ENCODE measurements around the gene MED4.

Gene MED4

DNA sequence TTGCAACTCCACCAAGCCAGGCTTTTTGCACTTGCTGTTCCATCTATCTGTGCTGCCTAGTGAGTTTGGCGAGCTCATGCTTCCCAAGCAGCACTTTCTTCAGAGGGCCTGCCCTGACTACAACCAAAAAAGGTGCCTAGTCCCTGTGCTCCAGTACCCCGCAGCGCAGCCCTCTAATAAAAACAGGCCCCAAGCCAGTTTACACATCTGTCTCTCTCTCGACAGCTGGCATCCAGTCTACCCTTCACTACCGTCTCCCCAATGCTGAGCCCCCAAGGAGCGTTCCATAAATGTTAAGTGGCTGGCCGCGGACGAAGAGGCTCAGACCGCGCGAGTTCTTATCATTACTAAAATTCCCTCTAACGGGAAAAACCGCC is 512 bp downstream of the MED4 start:
- Histone ChIP-seq H3K9ac (ENCODE audit: low read depth in 1 of 2, low read length in 2 of 2) (peak overlapping the region; percentile 92 to 93), H3K4me3 (ENCODE audit: low read length in 2 of 2) (peak overlapping the region; percentile 93), H3K27me3 (ENCODE audit: control insufficient read depth in 2 of 2, insufficient read depth in 2 of 2, low read length in 2 of 2) (no peaks in the 10 kb centered on the region), H3K9me3 (ENCODE audit: control insufficient read depth in 2 of 2, low read length in 2 of 2) (no peaks in the 10 kb centered on the region), H3K27ac (ENCODE audit: low read depth in 2 of 2, low read length in 2 of 2) (peak overlapping the region; percentile 55 to 74), H3K36me3 (ENCODE audit: control insufficient read depth in 2 of 2, insufficient read depth in 2 of 2, low read length in 2 of 2) (no peaks in the 10 kb centered on the region), H3K4me1 (ENCODE audit: control insufficient read depth in 2 of 2, insufficient read depth in 2 of 2, low read length in 2 of 2) (peaks cover 10 to 12% of the 10 kb centered on the region in 2 donors)

DNA sequence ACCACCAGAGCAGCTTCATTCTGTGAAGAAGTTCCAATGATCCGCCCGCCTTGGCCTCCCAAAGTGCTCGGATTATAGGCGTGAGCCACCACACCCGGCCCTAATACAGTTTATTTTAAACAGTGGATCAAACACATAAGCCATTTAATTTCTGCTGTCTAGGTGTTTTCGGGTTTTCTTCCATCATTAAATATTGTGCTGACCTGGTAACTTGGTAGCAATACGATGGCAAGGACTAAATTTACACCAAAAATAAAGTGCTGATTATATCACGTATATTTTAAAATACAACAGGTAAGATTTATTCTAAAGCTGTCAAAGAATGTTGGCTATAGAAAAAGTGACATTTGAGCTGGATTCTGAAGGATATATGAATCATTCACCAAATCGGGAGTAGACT is 1.3 kb downstream of the MED4 start:
- Histone ChIP-seq H3K27me3 (ENCODE audit: control insufficient read depth in 2 of 2, insufficient read depth in 2 of 2, low read length in 2 of 2) (no peaks in the 10 kb centered on the region), H3K4me3 (ENCODE audit: low read length in 2 of 2) (peak overlapping the region; percentile 93), H3K9me3 (ENCODE audit: control insufficient read depth in 2 of 2, low read length in 2 of 2) (no peaks in the 10 kb centered on the region), H3K4me1 (ENCODE audit: control insufficient read depth in 2 of 2, insufficient read depth in 2 of 2, low read length in 2 of 2) (peaks cover 10 to 12% of the 10 kb centered on the region in 2 donors), H3K27ac (ENCODE audit: low read depth in 2 of 2, low read length in 2 of 2) (no peak overlapping the region), H3K36me3 (ENCODE audit: control insufficient read depth in 2 of 2, insufficient read depth in 2 of 2, low read length in 2 of 2) (no peaks in the 10 kb centered on the region), H3K9ac (ENCODE audit: low read depth in 1 of 2, low read length in 2 of 2) (no peak overlapping the region)

DNA sequence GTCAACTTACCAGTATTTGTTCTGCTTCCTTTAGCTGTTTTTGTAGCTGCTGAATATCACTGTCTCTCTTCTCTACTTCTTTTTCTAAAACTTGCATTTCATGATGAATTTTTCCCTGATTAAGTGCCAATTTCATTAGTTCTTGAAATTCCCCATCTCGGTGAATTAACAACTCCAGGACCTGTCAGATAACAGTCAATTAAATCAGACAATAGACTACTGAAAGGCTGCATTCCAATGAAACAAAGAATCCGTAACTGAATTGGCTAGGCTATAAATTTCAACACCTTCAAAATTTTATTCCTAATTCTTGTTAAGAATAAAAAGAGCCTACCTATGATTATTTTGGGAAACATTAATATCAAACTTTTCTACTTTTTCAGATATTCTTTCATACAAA is 8.6 kb downstream of the MED4 start:
- Histone ChIP-seq H3K4me1 (ENCODE audit: control insufficient read depth in 2 of 2, insufficient read depth in 2 of 2, low read length in 2 of 2) (no peaks in the 10 kb centered on the region), H3K4me3 (ENCODE audit: low read length in 2 of 2) (no peak overlapping the region), H3K9me3 (ENCODE audit: control insufficient read depth in 2 of 2, low read length in 2 of 2) (no peaks in the 10 kb centered on the region), H3K9ac (ENCODE audit: low read depth in 1 of 2, low read length in 2 of 2) (no peak overlapping the region), H3K27me3 (ENCODE audit: control insufficient read depth in 2 of 2, insufficient read depth in 2 of 2, low read length in 2 of 2) (no peaks in the 10 kb centered on the region), H3K27ac (ENCODE audit: low read depth in 2 of 2, low read length in 2 of 2) (no peak overlapping the region), H3K36me3 (ENCODE audit: control insufficient read depth in 2 of 2, insufficient read depth in 2 of 2, low read length in 2 of 2) (peaks cover 24 to 26% of the 10 kb centered on the region in 2 donors)

- Histone ChIP-seq H3K36me3 (ENCODE audit: control insufficient read depth in 2 of 2, insufficient read depth in 2 of 2, low read length in 2 of 2) (peaks cover 57 to 59% of the 10 kb centered on the region in 2 donors), H3K27ac (ENCODE audit: low read depth in 2 of 2, low read length in 2 of 2) (no peak overlapping the region), H3K9ac (ENCODE audit: low read depth in 1 of 2, low read length in 2 of 2) (no peak overlapping the region), H3K27me3 (ENCODE audit: control insufficient read depth in 2 of 2, insufficient read depth in 2 of 2, low read length in 2 of 2) (no peaks in the 10 kb centered on the region), H3K4me3 (ENCODE audit: low read length in 2 of 2) (no peak overlapping the region), H3K4me1 (ENCODE audit: control insufficient read depth in 2 of 2, insufficient read depth in 2 of 2, low read length in 2 of 2) (no peaks in the 10 kb centered on the region), H3K9me3 (ENCODE audit: control insufficient read depth in 2 of 2, low read length in 2 of 2) (no peaks in the 10 kb centered on the region)
These were observed 13.2 kb downstream of the MED4 start for GRCh38 chr13:48081739-48082138.

- no peak overlapping the region for H3K4me3 ChIP-seq (ENCODE audit: low read length in 2 of 2)
- no peaks in the 10 kb centered on the region for H3K9me3 ChIP-seq (ENCODE audit: control insufficient read depth in 2 of 2, low read length in 2 of 2)
- no peak overlapping the region for H3K9ac ChIP-seq (ENCODE audit: low read depth in 1 of 2, low read length in 2 of 2)
- H3K27ac ChIP-seq (ENCODE audit: low read depth in 2 of 2, low read length in 2 of 2), result no peak overlapping the region
- peaks cover 67 to 69% of the 10 kb centered on the region in 2 donors for H3K36me3 ChIP-seq (ENCODE audit: control insufficient read depth in 2 of 2, insufficient read depth in 2 of 2, low read length in 2 of 2)
- no peaks in the 10 kb centered on the region for H3K4me1 ChIP-seq (ENCODE audit: control insufficient read depth in 2 of 2, insufficient read depth in 2 of 2, low read length in 2 of 2)
- H3K27me3 ChIP-seq (ENCODE audit: control insufficient read depth in 2 of 2, insufficient read depth in 2 of 2, low read length in 2 of 2), result no peaks in the 10 kb centered on the region
These were observed 16.6 kb downstream of the MED4 start for GRCh38 chr13:48078251-48078656.

DNA sequence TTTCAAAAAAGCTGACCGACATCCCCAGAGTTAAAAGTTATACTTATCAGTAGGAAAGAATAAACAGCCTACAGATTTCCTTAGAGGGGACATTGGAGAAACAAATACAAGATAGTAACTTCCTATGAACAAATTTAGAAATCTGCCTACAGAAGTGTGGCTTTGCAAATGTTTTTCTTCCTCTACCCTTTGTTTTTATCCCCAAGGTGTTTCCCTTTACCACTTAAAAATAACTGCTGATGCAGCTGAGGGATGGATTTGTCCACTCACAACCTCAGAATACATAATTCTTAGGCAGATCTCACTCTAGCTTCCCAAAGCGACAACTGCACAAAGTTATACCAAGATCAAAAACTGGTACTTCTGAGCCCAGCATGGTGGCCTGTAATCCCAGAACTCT is 20.9 kb downstream of the MED4 start:
- H3K4me3 ChIP-seq (ENCODE audit: low read length in 2 of 2), result no peak overlapping the region
- H3K27ac ChIP-seq (ENCODE audit: low read depth in 2 of 2, low read length in 2 of 2), result no peak overlapping the region
- H3K4me1 ChIP-seq (ENCODE audit: control insufficient read depth in 2 of 2, insufficient read depth in 2 of 2, low read length in 2 of 2), result no peaks in the 10 kb centered on the region
- H3K36me3 ChIP-seq (ENCODE audit: control insufficient read depth in 2 of 2, insufficient read depth in 2 of 2, low read length in 2 of 2), result peaks cover 66 to 72% of the 10 kb centered on the region in 2 donors
- peaks cover 6 to 18% of the 10 kb centered on the region in 2 donors for H3K9me3 ChIP-seq (ENCODE audit: control insufficient read depth in 2 of 2, low read length in 2 of 2)
- no peak overlapping the region for H3K9ac ChIP-seq (ENCODE audit: low read depth in 1 of 2, low read length in 2 of 2)
- H3K27me3 ChIP-seq (ENCODE audit: control insufficient read depth in 2 of 2, insufficient read depth in 2 of 2, low read length in 2 of 2), result no peaks in the 10 kb centered on the region

GRCh38 chr13:48072787-48073186 is 22.1 kb downstream of the MED4 start:
- Histone ChIP-seq H3K36me3 (ENCODE audit: control insufficient read depth in 2 of 2, insufficient read depth in 2 of 2, low read length in 2 of 2) (peaks cover 57 to 67% of the 10 kb centered on the region in 2 donors), H3K9me3 (ENCODE audit: control insufficient read depth in 2 of 2, low read length in 2 of 2) (peaks cover 6 to 18% of the 10 kb centered on the region in 2 donors), H3K4me3 (ENCODE audit: low read length in 2 of 2) (no peak overlapping the region), H3K27me3 (ENCODE audit: control insufficient read depth in 2 of 2, insufficient read depth in 2 of 2, low read length in 2 of 2) (no peaks in the 10 kb centered on the region), H3K27ac (ENCODE audit: low read depth in 2 of 2, low read length in 2 of 2) (no peak overlapping the region), H3K4me1 (ENCODE audit: control insufficient read depth in 2 of 2, insufficient read depth in 2 of 2, low read length in 2 of 2) (no peaks in the 10 kb centered on the region), H3K9ac (ENCODE audit: low read depth in 1 of 2, low read length in 2 of 2) (no peak overlapping the region)

DNA sequence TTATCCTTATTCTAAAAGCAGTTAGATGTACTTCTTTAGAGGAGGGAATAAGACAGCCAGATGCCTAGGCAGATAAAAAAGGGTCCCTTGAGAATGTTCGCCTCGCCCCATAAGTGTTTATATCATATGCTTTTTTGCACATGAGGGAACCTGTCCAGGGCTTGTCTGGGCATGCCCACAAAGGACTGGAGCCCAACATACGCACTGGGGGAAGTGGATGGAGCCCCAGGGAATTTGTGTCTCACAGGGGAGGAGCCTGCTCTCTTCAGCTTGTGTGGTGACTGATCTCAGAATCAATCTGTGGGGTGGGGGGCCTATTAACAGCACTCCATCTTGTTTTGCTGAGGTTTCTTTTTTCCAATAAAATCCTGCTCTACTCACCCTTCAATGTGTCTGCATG is 22.6 kb downstream of the MED4 start:
- Histone ChIP-seq H3K4me3 (ENCODE audit: low read length in 2 of 2) (no peak overlapping the region), H3K27ac (ENCODE audit: low read depth in 2 of 2, low read length in 2 of 2) (no peak overlapping the region), H3K36me3 (ENCODE audit: control insufficient read depth in 2 of 2, insufficient read depth in 2 of 2, low read length in 2 of 2) (peaks cover 57 to 66% of the 10 kb centered on the region in 2 donors), H3K4me1 (ENCODE audit: control insufficient read depth in 2 of 2, insufficient read depth in 2 of 2, low read length in 2 of 2) (no peaks in the 10 kb centered on the region), H3K9me3 (ENCODE audit: control insufficient read depth in 2 of 2, low read length in 2 of 2) (peaks cover 8 to 18% of the 10 kb centered on the region in 2 donors), H3K27me3 (ENCODE audit: control insufficient read depth in 2 of 2, insufficient read depth in 2 of 2, low read length in 2 of 2) (no peaks in the 10 kb centered on the region), H3K9ac (ENCODE audit: low read depth in 1 of 2, low read length in 2 of 2) (no peak overlapping the region)

DNA sequence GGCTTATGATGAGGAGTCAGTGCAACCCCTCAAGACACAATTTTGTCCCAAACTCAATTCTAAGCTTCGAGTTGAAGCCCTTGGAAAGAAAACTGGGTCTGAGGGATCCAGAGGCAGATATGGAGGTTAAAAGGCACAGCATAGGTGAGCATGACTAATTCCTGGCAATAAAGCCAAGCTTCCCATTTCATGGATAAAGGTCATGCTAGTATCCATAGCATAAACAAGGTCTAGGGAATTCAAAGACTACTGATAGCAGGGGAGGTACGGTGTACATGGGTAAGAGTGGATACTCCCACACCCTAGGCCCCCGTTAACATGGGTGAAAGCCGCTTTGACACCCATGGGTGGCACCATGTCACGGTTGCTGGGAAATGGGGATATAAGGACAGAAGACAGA is 24.0 kb downstream of the MED4 start:
- peaks cover 59 to 64% of the 10 kb centered on the region in 2 donors for H3K36me3 ChIP-seq (ENCODE audit: control insufficient read depth in 2 of 2, insufficient read depth in 2 of 2, low read length in 2 of 2)
- H3K9me3 ChIP-seq (ENCODE audit: control insufficient read depth in 2 of 2, low read length in 2 of 2), result peaks cover 8 to 18% of the 10 kb centered on the region in 2 donors
- H3K4me1 ChIP-seq (ENCODE audit: control insufficient read depth in 2 of 2, insufficient read depth in 2 of 2, low read length in 2 of 2), result no peaks in the 10 kb centered on the region
- H3K4me3 ChIP-seq (ENCODE audit: low read length in 2 of 2), result no peak overlapping the region
- no peaks in the 10 kb centered on the region for H3K27me3 ChIP-seq (ENCODE audit: control insufficient read depth in 2 of 2, insufficient read depth in 2 of 2, low read length in 2 of 2)
- H3K9ac ChIP-seq (ENCODE audit: low read depth in 1 of 2, low read length in 2 of 2), result no peak overlapping the region
- no peak overlapping the region for H3K27ac ChIP-seq (ENCODE audit: low read depth in 2 of 2, low read length in 2 of 2)

GRCh38 chr13:48069573-48069972 is 25.3 kb downstream of the MED4 start:
- H3K36me3 ChIP-seq (ENCODE audit: control insufficient read depth in 2 of 2, insufficient read depth in 2 of 2, low read length in 2 of 2), result peaks cover 52 to 54% of the 10 kb centered on the region in 2 donors
- H3K4me3 ChIP-seq (ENCODE audit: low read length in 2 of 2), result no peak overlapping the region
- no peaks in the 10 kb centered on the region for H3K4me1 ChIP-seq (ENCODE audit: control insufficient read depth in 2 of 2, insufficient read depth in 2 of 2, low read length in 2 of 2)
- H3K27me3 ChIP-seq (ENCODE audit: control insufficient read depth in 2 of 2, insufficient read depth in 2 of 2, low read length in 2 of 2), result no peaks in the 10 kb centered on the region
- no peak overlapping the region for H3K9ac ChIP-seq (ENCODE audit: low read depth in 1 of 2, low read length in 2 of 2)
- H3K27ac ChIP-seq (ENCODE audit: low read depth in 2 of 2, low read length in 2 of 2), result no peak overlapping the region
- H3K9me3 ChIP-seq (ENCODE audit: control insufficient read depth in 2 of 2, low read length in 2 of 2), result peaks cover 8 to 18% of the 10 kb centered on the region in 2 donors

- Histone ChIP-seq H3K9ac (ENCODE audit: low read depth in 1 of 2, low read length in 2 of 2) (no peak overlapping the region), H3K36me3 (ENCODE audit: control insufficient read depth in 2 of 2, insufficient read depth in 2 of 2, low read length in 2 of 2) (peaks cover 46 to 49% of the 10 kb centered on the region in 2 donors), H3K9me3 (ENCODE audit: control insufficient read depth in 2 of 2, low read length in 2 of 2) (peaks cover 8 to 18% of the 10 kb centered on the region in 2 donors), H3K27me3 (ENCODE audit: control insufficient read depth in 2 of 2, insufficient read depth in 2 of 2, low read length in 2 of 2) (no peaks in the 10 kb centered on the region), H3K4me3 (ENCODE audit: low read length in 2 of 2) (no peak overlapping the region), H3K4me1 (ENCODE audit: control insufficient read depth in 2 of 2, insufficient read depth in 2 of 2, low read length in 2 of 2) (no peaks in the 10 kb centered on the region), H3K27ac (ENCODE audit: low read depth in 2 of 2, low read length in 2 of 2) (no peak overlapping the region)
These were observed 26.0 kb downstream of the MED4 start for GRCh38 chr13:48068952-48069351.
